Measurements from ENCODE around the gene KRTAP22-1. TPM values are rescaled to one million over a fixed set of nuclear protein-coding genes. Genes with fewer than 3 reads are reported as not detected.

Gene KRTAP22-1
- total RNA-seq, result not detected in 2 replicates

GRCh38 chr21:30600787-30601186 lies at the start of gene KRTAP22-1:
Gene KRTAP22-1 (plus strand): TSS chr21:30601087.

DNA sequence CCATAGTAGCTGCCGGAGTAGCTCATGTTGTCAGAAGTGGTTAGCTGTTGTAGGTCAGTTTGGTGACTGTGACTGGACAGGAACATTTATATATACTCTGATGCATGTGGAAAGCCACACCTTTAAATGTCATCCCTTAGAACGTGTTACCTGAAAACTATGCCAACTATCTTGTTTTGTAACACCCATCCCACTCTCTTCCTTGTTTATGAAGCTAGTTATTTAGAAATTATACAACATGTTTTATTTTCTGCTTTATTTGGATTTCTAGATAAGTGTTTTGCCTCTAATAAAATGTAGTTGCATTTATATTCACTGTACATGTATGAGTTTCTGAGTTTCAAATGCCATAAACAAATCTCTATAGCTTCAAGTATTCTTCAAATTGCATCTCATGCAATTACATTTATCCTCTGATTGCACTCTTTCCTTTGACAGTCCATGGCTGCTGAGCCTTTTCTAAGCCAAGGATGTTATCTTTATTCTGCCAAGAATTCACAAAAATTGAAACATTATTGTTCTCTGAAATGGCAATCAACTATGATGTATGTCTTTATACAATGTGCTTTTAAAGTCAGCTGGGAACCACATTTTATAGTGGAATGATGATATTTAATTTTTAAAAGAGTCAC lies 39.5 kb upstream of the KRTAP22-1 start, which contains the start of gene KRTAP19-7:
Gene KRTAP19-7, minus strand, starts transcription at position 51 of the 632 bp plus-strand sequence. Its CDS starts 25 bp downstream, at position 26.

DNA sequence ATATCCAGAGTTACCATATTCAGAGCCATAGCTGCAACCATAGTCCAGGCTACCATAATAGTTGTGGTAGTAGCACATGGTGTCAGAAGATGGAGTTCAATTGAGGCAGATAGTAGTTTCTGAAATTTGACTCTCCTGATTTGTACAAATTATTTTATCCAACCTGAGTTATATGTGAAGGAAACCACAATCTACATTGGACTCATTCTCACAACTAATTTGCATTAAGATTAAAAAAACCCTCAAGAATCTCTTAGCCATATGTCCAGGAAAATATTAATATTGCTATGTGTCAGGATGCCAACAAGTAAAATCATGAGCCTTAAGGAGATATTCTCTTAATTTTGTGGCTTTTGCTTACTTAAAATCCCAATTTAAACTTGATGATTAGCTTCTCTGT lies 10.6 kb upstream of the KRTAP22-1 start, which contains the start of gene KRTAP22-2:
Gene KRTAP22-2, minus strand, starts transcription at position 101 of the 400 bp plus-strand sequence.

GRCh38 chr21:30592140-30592539 lies 8.7 kb upstream of the KRTAP22-1 start, which contains the start of gene KRTAP6-3:
Gene KRTAP6-3 (plus strand): TSS chr21:30592440. CDS start chr21:30592446, 6 bp downstream.

GRCh38 chr21:30598802-30599201 lies 2.1 kb upstream of the KRTAP22-1 start, which contains the start of gene KRTAP6-2:
Gene KRTAP6-2 (minus strand): TSS chr21:30598902. CDS start chr21:30598874, 28 bp downstream.

GRCh38 chr21:30613836-30614235 lies 12.9 kb downstream of the KRTAP22-1 start, which contains the start of gene KRTAP6-1:
Gene KRTAP6-1 (minus strand): TSS chr21:30613930. CDS start chr21:30613904, 26 bp downstream.

DNA sequence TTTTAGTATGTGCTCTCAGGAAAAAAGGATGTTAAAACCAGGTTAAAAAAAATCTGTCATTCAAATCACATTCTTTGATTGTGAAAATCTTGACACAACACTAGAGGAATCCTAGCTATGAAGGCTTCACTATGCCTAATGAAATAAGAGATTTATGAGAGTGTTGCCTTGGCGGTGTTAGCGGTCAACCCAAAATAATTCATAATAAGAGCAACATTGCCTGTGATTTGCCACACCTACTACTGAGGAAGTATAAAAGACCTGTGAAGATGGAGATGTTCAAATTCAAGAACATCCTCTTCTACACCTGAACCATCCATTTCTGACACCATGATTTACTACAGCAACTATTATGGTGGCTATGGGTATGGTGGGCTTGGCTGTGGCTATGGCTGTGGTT lies 15.2 kb downstream of the KRTAP22-1 start, which contains the start of gene KRTAP20-1:
Gene KRTAP20-1, plus strand, starts transcription at position 301 of the 400 bp plus-strand sequence. Its CDS starts 30 bp downstream, at position 331.

GRCh38 chr21:30620522-30620921 lies 19.6 kb downstream of the KRTAP22-1 start, which contains the start of gene KRTAP20-4:
Gene KRTAP20-4 (plus strand): TSS chr21:30620627.

DNA sequence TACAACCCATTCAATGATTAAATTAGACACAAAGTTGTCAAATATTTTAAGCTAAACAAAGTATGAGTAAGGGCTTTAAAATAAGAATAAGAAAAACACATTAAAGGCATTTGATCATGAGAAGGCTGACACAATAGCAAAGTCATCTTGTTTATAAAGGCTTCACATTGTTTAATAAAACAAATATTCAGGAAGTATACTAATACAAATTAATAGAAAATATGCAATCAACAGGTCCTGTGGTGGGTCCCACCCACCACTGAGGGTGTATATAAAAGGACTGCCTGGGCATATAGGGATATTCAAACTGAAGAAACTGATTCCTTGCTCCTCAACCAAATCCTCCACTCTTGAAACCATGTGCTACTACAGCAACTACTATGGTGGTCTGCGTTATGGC lies 34.0 kb downstream of the KRTAP22-1 start, which contains the start of gene KRTAP20-2:
Gene KRTAP20-2, plus strand, starts transcription at position 301 of the 400 bp plus-strand sequence. Its CDS starts 58 bp downstream, at position 359.

GRCh38 chr21:30642564-30642963 lies 41.7 kb downstream of the KRTAP22-1 start, which contains the start of gene KRTAP20-3:
Gene KRTAP20-3 (plus strand): TSS chr21:30642864.

Other genes with a start within 250 kb of the KRTAP22-1 start
- not detected in 2 replicates for gene KRTAP13-2, start 228.8 kb upstream of the KRTAP22-1 start, total RNA-seq
- not detected in 2 replicates for gene KRTAP13-1, start 205.1 kb upstream of the KRTAP22-1 start, total RNA-seq
- not detected in 2 replicates for gene KRTAP13-3, start 175.2 kb upstream of the KRTAP22-1 start, total RNA-seq
- not detected in 2 replicates for gene KRTAP13-4, start 170.9 kb upstream of the KRTAP22-1 start, total RNA-seq
- gene KRTAP15-1, start 160.8 kb upstream of the KRTAP22-1 start, total RNA-seq, result not detected in 2 replicates
- not detected in 2 replicates for gene KRTAP19-1, start 120.7 kb upstream of the KRTAP22-1 start, total RNA-seq
- not detected in 2 replicates for gene KRTAP19-2, start 113.7 kb upstream of the KRTAP22-1 start, total RNA-seq
- gene KRTAP19-3, start 109.1 kb upstream of the KRTAP22-1 start, total RNA-seq, result not detected in 2 replicates
- not detected in 2 replicates for gene KRTAP19-4, start 103.9 kb upstream of the KRTAP22-1 start, total RNA-seq
- not detected in 2 replicates for gene KRTAP19-5, start 98.9 kb upstream of the KRTAP22-1 start, total RNA-seq
- not detected in 2 replicates for gene KRTAP19-6, start 59.2 kb upstream of the KRTAP22-1 start, total RNA-seq
- gene KRTAP19-7, start 39.8 kb upstream of the KRTAP22-1 start, total RNA-seq, result not detected in 2 replicates
- gene KRTAP22-2, start 10.7 kb upstream of the KRTAP22-1 start, total RNA-seq, result not detected in 2 replicates
- not detected in 2 replicates for gene KRTAP6-3, start 8.6 kb upstream of the KRTAP22-1 start, total RNA-seq
- not detected in 2 replicates for gene KRTAP6-2, start 2.2 kb upstream of the KRTAP22-1 start, total RNA-seq
- gene KRTAP6-1, start 12.8 kb downstream of the KRTAP22-1 start, total RNA-seq, result not detected in 2 replicates
- not detected in 2 replicates for gene KRTAP20-1, start 15.3 kb downstream of the KRTAP22-1 start, total RNA-seq
- not detected in 2 replicates for gene KRTAP20-4, start 19.5 kb downstream of the KRTAP22-1 start, total RNA-seq
- not detected in 2 replicates for gene KRTAP20-2, start 34.1 kb downstream of the KRTAP22-1 start, total RNA-seq
- not detected in 2 replicates for gene KRTAP20-3, start 41.8 kb downstream of the KRTAP22-1 start, total RNA-seq
- not detected in 2 replicates for gene KRTAP21-3, start 117.7 kb downstream of the KRTAP22-1 start, total RNA-seq
- gene KRTAP21-2, start 146.2 kb downstream of the KRTAP22-1 start, total RNA-seq, result not detected in 2 replicates
- not detected in 2 replicates for gene KRTAP21-1, start 154.3 kb downstream of the KRTAP22-1 start, total RNA-seq
- gene KRTAP8-1, start 212.2 kb downstream of the KRTAP22-1 start, total RNA-seq, result not detected in 2 replicates
- not detected in 2 replicates for gene KRTAP7-1, start 228.7 kb downstream of the KRTAP22-1 start, total RNA-seq

Data from myometrial cell (primary cell).